Lower leg skin (tissue), 3 donors: ENCODE results near the gene SCEL.

Experiments used
- CTCF ChIP-seq, 3 donors: fragments of 450-650 bp; IDR thresholded peaks; one replicate each; pipeline ENCODE4 v1.5.1; 2016; ENCODE audit warnings: antibody characterized with exemption in 3 of 3, mild to moderate bottlenecking in 3 of 3, moderate library complexity in 2 of 3
- POLR2A ChIP-seq, 2 donors: fragments of 450-650 bp; IDR thresholded peaks; one replicate each; pipeline ENCODE4 v1.6.1; 2016 to 2017; ENCODE audit warnings: antibody characterized with exemption in 2 of 2, mild to moderate bottlenecking in 1 of 2, moderate library complexity in 1 of 2

GRCh38 chr13:77693449-77693940, 158.0 kb downstream of the SCEL start:
- TF ChIP-seq POLR2A (IDR thresholded peaks at IDR 0.05): no peak
- no peak for TF ChIP-seq CTCF (IDR thresholded peaks at IDR 0.05)
